ENCODE results near the gene NRG2. TPM values are rescaled to one million over a fixed set of nuclear protein-coding genes. Genes with fewer than 3 reads are reported as not detected.

NRG2 gene
- 1.8 and 3.2 TPM in 2 replicates for total RNA-seq (2014; rRNA removed)
- percentile 77 among the genes with signal in this experiment for Bru-seq, nascent RNA
- percentile 66 among the genes with signal in this experiment for BruChase-seq, experiment 1, labeled RNA remaining after a 6-hour chase
- BruChase-seq, experiment 2, labeled RNA remaining after a 2-hour chase: percentile 78 among the genes with signal in this experiment
- long read RNA-seq, transcript NRG2-205 (10 exons, 3,020 nt): major isoform, 23 of 44 reads
- long read RNA-seq, partial matches to known transcripts: 4 of 44 reads
- long read RNA-seq, other reads (novel, unspliced or antisense): 16 of 44 reads

DNA sequence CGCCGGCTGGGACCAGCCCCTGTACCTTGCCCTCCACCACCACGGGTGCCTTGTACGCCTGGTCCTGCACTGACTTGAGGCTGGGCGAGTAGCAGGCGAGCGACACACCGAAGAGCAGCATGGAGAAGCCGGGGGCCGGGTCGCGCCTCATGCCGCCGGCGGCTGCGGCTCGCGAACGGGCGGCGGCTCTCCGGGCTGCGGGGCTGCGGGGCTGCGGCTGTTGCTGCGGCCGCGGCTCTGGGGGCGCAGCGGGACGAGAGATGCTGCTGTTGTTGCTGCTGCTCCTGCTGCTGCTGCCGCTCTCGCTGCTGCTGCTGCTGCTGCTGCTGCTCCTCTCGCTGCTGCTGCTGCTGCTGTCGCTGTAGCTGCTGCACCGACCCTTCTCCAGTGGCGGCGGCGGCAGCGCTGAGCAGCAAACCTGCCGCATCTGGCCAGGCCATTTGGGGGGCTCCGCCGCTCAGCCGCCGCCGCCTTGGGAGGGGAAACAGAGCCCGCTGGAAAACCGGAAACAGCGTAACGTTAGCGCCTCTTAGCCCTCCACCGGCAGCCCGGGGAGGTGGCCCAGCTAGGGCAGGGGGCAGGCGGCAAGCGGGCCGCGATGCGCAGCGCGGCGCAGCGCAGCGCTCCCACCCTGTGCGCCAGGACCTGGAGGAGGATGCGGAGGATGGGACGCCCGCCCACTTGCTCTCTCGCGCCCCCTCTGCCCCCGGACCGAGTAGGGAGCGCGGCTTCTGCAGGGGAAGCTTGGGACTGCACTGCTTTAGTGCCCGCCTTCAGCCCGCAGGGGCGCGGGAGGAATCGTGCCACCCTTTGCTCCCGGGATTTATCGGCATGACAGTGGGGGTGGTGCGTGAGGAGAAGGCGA lies at the start of gene NRG2:
Gene NRG2 (minus strand): TSS at position 657 of the 865 bp plus-strand sequence.
- no TSS peak for BruUV-seq (replicated peaks)
- no peak for TF ChIP-seq EZH2phosphoT487 (IDR thresholded peaks at IDR 0.05; ENCODE audit: borderline replicate concordance, low read length)
- TF ChIP-seq, protein P1, sequence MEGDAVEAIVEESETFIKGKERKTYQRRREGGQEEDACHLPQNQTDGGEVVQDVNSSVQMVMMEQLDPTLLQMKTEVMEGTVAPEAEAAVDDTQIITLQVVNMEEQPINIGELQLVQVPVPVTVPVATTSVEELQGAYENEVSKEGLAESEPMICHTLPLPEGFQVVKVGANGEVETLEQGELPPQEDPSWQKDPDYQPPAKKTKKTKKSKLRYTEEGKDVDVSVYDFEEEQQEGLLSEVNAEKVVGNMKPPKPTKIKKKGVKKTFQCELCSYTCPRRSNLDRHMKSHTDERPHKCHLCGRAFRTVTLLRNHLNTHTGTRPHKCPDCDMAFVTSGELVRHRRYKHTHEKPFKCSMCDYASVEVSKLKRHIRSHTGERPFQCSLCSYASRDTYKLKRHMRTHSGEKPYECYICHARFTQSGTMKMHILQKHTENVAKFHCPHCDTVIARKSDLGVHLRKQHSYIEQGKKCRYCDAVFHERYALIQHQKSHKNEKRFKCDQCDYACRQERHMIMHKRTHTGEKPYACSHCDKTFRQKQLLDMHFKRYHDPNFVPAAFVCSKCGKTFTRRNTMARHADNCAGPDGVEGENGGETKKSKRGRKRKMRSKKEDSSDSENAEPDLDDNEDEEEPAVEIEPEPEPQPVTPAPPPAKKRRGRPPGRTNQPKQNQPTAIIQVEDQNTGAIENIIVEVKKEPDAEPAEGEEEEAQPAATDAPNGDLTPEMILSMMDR (conservative IDR thresholded peaks at IDR 0.05; ENCODE audit: low read depth, low read length): peak; percentile 56

DNA sequence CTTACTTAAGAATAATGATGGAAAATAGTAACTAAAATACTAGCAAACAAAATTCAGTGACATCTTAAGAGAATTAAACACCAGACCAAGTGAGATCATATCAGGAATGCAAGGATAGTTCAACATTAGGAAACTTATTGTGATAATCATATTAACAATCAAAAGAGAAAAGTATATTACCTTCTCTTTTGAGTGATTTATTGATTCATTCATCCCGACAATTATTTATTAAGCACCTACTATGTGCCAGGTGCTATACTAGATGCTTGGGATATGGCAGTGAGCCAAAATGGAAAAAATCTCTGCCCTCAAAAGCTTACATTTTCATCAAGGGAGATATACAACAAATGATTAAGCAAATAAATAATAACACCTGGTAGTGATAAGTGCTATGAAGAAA lies 47.2 kb upstream of the NRG2 start:
- Histone ChIP-seq H3K4me3 (ENCODE audit: low read length) (no peak overlapping the region), H3K36me3 (ENCODE audit: low read depth, low read length) (no peaks in the 10 kb centered on the region), H3K4me2 (ENCODE audit: low read length) (no peak overlapping the region), H2AFZ (ENCODE audit: low read length) (no peak overlapping the region), H3K79me2 (ENCODE audit: low read length) (no peaks in the 10 kb centered on the region), H3K27me3 (ENCODE audit: low read length) (peaks cover 27% of the 10 kb centered on the region; the same call in 1 of the 2 replicates), H3F3A (ENCODE audit: low read length, unreplicated experiment) (no peaks in the 10 kb centered on the region), H3K9ac (ENCODE audit: low read length) (no peak overlapping the region), H3K27ac (ENCODE audit: low read length) (no peak overlapping the region), H3K4me1 (ENCODE audit: insufficient read depth, low read length) (no peaks in the 10 kb centered on the region), H3K9me3 (ENCODE audit: low read length) (peaks cover 16% of the 10 kb centered on the region; the same call in 1 of the 2 replicates), H4K20me1 (ENCODE audit: low read length) (no peaks in the 10 kb centered on the region), H3K9me2 (replicated peaks; ENCODE audit: low read length) (no peaks in the 10 kb centered on the region)
- ATAC-seq (no peak), DNase-seq (no peak)
- ChIA-PET POLR2A (ENCODE audit: unreplicated experiment) (no interaction called here), CTCF (no interaction called here)
- intact Hi-C loops (cut with micrococcal nuclease): no loop called here
- BruUV-seq (replicated peaks): no TSS peak
- TF ChIP-seq EZH2 (IDR thresholded peaks at IDR 0.05; ENCODE audit: low read length, unreplicated experiment) (no peak), EZH2phosphoT487 (IDR thresholded peaks at IDR 0.05; ENCODE audit: borderline replicate concordance, low read length) (no peak)
- TF ChIP-seq, protein P1 (conservative IDR thresholded peaks at IDR 0.05; ENCODE audit: low read depth, low read length): no peak

More for the DNA sequence above, at the start of gene NRG2:
- H3K9ac ChIP-seq (ENCODE audit: low read length): peak within 1 kb of the TSS; percentile 40
- no peaks in the 10 kb centered on the region for H3K9me2 ChIP-seq (replicated peaks; ENCODE audit: low read length)
- ChIA-PET POLR2A (ENCODE audit: unreplicated experiment) (no interaction called here), CTCF (interaction anchor here (0.6 to 1.7 kb wide), 2 partner anchors 62 to 74 kb away, joined by 4 to 9 read pairs; no protein-coding TSS in a partner anchor)
- H3K36me3 ChIP-seq (ENCODE audit: low read depth, low read length): no peaks in the 10 kb centered on the region
- ATAC-seq (peak; percentile 58), DNase-seq (peak; percentile 53)
- peak within 1 kb of the TSS; percentile 86 for H3K4me3 ChIP-seq (ENCODE audit: low read length)
- 0 out of 2 replicates have a peak within 1 kb of the TSS, but pooled peaks have one; percentile 16 for H3K27ac ChIP-seq (ENCODE audit: low read length)
- H3K27me3 ChIP-seq (ENCODE audit: low read length): no peaks in the 10 kb centered on the region
- no peaks in the 10 kb centered on the region for H3K9me3 ChIP-seq (ENCODE audit: low read length)
- H4K20me1 ChIP-seq (ENCODE audit: low read length): no peaks in the 10 kb centered on the region
- H3F3A ChIP-seq (ENCODE audit: low read length, unreplicated experiment): no peaks in the 10 kb centered on the region
- peak within 1 kb of the TSS; percentile 75 for H2AFZ ChIP-seq (ENCODE audit: low read length)
- intact Hi-C loops (cut with micrococcal nuclease): loop anchor here (1.0 to 5.0 kb wide), 3 partner anchors 58 to 256 kb away; no protein-coding TSS in a partner anchor
- peak within 1 kb of the TSS; percentile 99 for H3K4me2 ChIP-seq (ENCODE audit: low read length)
- peaks cover 25% of the 10 kb centered on the region for H3K4me1 ChIP-seq (ENCODE audit: insufficient read depth, low read length)
- peaks cover 3% of the 10 kb centered on the region; the same call in 1 of the 2 replicates for H3K79me2 ChIP-seq (ENCODE audit: low read length)

Data from PC-3 (cell line).